Keratinocyte (primary cell): ENCODE data around the gene MLPH.

Source experiments
- CTCF ChIP-seq, 3 experiments: IDR thresholded peaks in 1 of 3; conservative IDR thresholded peaks in 1 of 3; optimal IDR thresholded peaks in 1 of 3; 2 replicates in 2 of 3; 3 replicates in 1 of 3; pipeline versions ENCODE3 to v1.5.1; 2011; ENCODE audit warnings: low read length in 3 of 3, mild to moderate bottlenecking in 3 of 3, moderate library complexity in 2 of 3, control low read depth in 1 of 3, inconsistent platforms in 1 of 3; ENCODE audit not compliant: insufficient read depth in 2 of 3; ENCODE audit errors: extremely low read depth in 1 of 3
- EZH2 ChIP-seq: IDR thresholded peaks from one replicate; pipeline ENCODE4 v1.6.1; 2012; ENCODE audit warnings: inconsistent platforms, mild to moderate bottlenecking, low read length, moderate library complexity

- no peak for TF ChIP-seq CTCF (optimal IDR thresholded peaks at IDR 0.05 in 1 of 3, IDR thresholded peaks at IDR 0.05 in 1 of 3, conservative IDR thresholded peaks at IDR 0.05 in 1 of 3; ENCODE audit: extremely low read depth in 1 of 3, insufficient read depth in 2 of 3, low read length in 3 of 3)
- TF ChIP-seq EZH2 = no peak
Measured at GRCh38 chr2:237498341-237498740, 11.3 kb downstream of the MLPH start.
